Mucosa of descending colon (tissue), 3 donors: Measurements from ENCODE around the gene LEMD1. TPM values are rescaled to one million over a fixed set of nuclear protein-coding genes. Genes with fewer than 3 reads are reported as not detected.
A peak's percentile ranks its signal among the peaks of the same experiment; 100 is the strongest.

Experiments
- ATAC-seq: fragments of 200-7000 bp; cut with Tn5 transposase; one replicate; pipeline ENCODE4 v1.9.1; 2020; ENCODE audit warnings: mild to moderate bottlenecking, moderate library complexity
- DNase-seq, 3 donors: peaks; one replicate each; pipeline ENCODE4 v3.0.0-alpha.2; 2020
- H3K36me3 ChIP-seq: fragments of 200-600 bp; one replicate; pipeline ENCODE4 v1.8.0; 2021; ENCODE audit warnings: low read depth, mild to moderate bottlenecking
- H3K4me1 ChIP-seq: fragments of 200-600 bp; one replicate; pipeline ENCODE4 v1.8.0; 2021; ENCODE audit warnings: low read depth, mild to moderate bottlenecking
- H3K4me3 ChIP-seq: fragments of 200-600 bp; one replicate; pipeline ENCODE4 v1.8.0; 2021; ENCODE audit warnings: mild to moderate bottlenecking
- H3K9me3 ChIP-seq: fragments of 200-600 bp; one replicate; pipeline ENCODE4 v1.8.0; 2021; ENCODE audit warnings: mild to moderate bottlenecking
- CTCF ChIP-seq: fragments of 200-600 bp; IDR thresholded peaks from one replicate; pipeline ENCODE4 v1.8.0; 2022; ENCODE audit warnings: antibody characterized with exemption, mild to moderate bottlenecking
- intact Hi-C, 2 donors: fragments of 100-400 bp; cut with DNase I in 1 of 2; cut with micrococcal nuclease in 1 of 2; formaldehyde crosslinking; loops; one replicate each; pipeline versions ENCODE4 v1.11.0 to v1.11.1; 2022; cut with DNase I, micrococcal nuclease
- total RNA-seq, 3 donors: library from RNA; stranded (reverse); fragmentation: NEBNext Ultra II Directional in 2 of 3; extraction: Animal tissue kit (Norgen Biotek cat#: 25700) in 2 of 3; gene quantifications; one replicate each; pipeline versions ENCODE4 v1.2.1 to v1.2.4, GENCODE V29; 2021 to 2023
- donor health status: DM: no; HTN: no; CAD: no; lungs with moderate emphysema.
- donor health status: DM: no; HTN: no; CAD: no.
- donor health status: DM: no; HTN: yes; CAD: no.

LEMD1 gene
- total RNA-seq, 3 donors from 2014 or later: not detected

DNA sequence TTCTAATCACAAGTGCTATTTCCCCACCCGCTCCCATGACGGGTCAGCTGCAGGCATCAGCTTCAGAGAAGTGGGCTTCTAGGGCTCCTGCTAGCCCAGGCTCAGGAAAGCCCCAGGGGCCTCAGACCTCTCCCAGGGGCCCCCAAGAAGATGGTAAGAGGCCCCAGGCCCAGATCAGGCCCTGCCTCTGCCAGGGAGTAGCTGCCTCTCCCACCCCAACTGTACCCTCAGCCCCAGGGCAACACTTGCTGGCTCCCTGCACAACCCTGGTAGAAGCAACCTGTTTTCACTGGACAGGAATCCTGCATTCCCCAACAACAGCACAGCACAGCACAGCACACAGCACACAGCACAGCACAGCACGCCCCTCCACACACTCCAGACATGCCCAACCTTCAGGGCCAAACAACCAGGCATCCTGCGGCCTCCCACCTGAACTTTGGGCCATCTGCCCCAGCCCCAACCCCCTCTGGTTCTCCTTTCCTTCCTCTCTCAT lies 27.4 kb upstream of the LEMD1 start:
- ATAC-seq (peak; percentile 50), DNase-seq (no peak)
- Histone ChIP-seq H3K36me3 (no peaks in the 10 kb centered on the region), H3K9me3 (no peaks in the 10 kb centered on the region), H3K4me1 (peaks cover 5% of the 10 kb centered on the region), H3K4me3 (no peak overlapping the region)
- no peak for TF ChIP-seq CTCF
- intact Hi-C loops: no loop called here

- Histone ChIP-seq H3K4me1 (peaks cover 5% of the 10 kb centered on the region), H3K4me3 (no peak overlapping the region), H3K9me3 (no peaks in the 10 kb centered on the region), H3K36me3 (no peaks in the 10 kb centered on the region)
- no peak for TF ChIP-seq CTCF
- DNase-seq (no peak), ATAC-seq (no peak)
- intact Hi-C loops: no loop called here
Measured at GRCh38 chr1:205448540-205449253, 26.8 kb upstream of the LEMD1 start.

DNA sequence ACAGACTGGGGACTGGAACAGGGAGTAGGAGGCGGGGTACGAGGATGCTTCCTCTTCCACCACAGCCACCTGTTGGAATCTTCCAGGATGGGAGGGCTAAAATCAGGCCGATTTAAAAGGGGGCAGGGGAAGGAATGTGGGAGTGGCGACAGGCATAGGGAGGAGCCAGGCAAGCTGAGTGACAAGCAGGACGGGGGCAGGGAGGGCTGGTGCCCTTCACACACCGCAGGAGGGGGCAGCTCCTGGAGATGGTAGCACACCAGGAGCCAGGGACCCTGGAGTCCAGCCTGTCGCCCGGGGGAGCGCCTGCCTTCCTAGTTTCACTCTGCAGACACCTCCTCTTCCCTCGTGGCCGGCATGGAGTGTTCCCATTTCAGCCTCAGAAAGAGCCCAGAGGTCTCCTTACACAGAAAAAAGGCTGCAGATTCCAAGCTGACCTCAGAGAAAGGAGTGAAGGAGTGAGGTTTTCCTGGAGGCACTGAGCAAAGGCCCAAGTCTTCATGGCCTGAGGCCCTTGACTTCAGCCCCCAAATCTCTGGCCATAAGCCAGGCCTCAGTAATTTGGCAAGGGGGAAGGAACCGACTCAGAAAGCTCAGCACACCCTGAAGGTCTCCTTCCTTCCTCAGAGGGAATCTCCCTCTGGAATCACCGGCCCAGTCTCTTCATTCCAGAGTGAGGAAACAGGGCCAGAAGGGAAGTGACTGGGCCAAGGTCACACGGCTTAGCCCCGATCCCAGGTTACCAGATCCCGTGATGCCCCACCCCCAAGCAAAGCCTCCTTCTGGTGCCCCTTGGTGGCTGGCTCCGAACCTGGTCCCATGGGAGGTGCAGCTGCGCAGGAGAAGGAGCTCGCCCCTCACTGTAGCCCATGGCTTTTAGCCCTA lies 25.8 kb upstream of the LEMD1 start:
- DNase-seq (no peak), ATAC-seq (no peak)
- no peak overlapping the region for H3K4me3 ChIP-seq
- H3K9me3 ChIP-seq: no peaks in the 10 kb centered on the region
- intact Hi-C loops: no loop called here
- H3K36me3 ChIP-seq: no peaks in the 10 kb centered on the region
- peaks cover 5% of the 10 kb centered on the region for H3K4me1 ChIP-seq
- TF ChIP-seq CTCF: no peak

DNA sequence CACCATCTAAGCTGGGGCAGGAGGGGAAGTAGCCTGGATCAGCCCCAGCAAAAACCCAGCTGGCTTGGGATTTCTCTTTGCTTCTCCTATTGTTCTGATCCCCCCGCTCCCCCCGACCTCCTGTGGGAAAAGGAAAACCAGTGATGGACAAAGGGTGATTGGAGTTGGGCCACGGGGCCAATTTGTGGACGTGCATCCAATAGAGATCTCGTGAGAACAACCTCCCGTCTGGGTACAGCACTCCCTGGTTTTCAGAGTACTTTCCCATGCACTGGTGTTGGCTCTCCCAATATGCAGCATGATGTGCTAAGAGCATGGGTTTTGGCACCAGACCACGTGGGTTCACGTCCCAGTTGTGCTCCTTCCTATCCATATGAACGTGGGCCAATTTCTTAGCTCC lies 25.0 kb upstream of the LEMD1 start:
- Histone ChIP-seq H3K4me1 (peaks cover 8% of the 10 kb centered on the region), H3K4me3 (no peak overlapping the region), H3K9me3 (no peaks in the 10 kb centered on the region), H3K36me3 (no peaks in the 10 kb centered on the region)
- no peak for DNase-seq
- TF ChIP-seq CTCF: no peak
- ATAC-seq: no peak
- intact Hi-C loops: no loop called here

DNA sequence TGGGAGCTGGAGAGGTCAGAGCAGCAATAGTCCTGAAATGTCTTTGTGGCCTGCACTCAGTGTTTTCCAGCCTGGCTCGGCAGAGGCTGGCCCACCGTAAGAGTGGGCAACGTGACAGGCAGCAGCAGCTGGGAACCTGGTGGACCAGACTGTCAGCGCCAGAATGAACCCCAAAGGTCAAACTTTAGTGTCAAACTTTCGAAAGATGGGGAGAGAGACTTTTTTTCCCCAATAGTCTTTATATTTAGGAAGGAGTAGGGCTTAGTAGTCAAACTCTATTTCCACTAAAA lies 23.7 kb upstream of the LEMD1 start:
- TF ChIP-seq CTCF: no peak
- ATAC-seq: no peak
- Histone ChIP-seq H3K36me3 (no peaks in the 10 kb centered on the region), H3K4me3 (no peak overlapping the region), H3K4me1 (peaks cover 19% of the 10 kb centered on the region), H3K9me3 (no peaks in the 10 kb centered on the region)
- DNase-seq: no peak
- intact Hi-C loops: no loop called here
